GM23338 (cell line): ENCODE data around the gene CNIH3. TPM values are rescaled to one million over a fixed set of nuclear protein-coding genes. Genes with fewer than 3 reads are reported as not detected.

Experiments used
- ATAC-seq: fragments of 200-7000 bp; cut with Tn5 transposase; 3 replicates; pipeline ENCODE4 v1.9.1; 2020
- DNase-seq: peaks from one replicate; pipeline ENCODE4 v3.0.0-alpha.2; 2015; ENCODE audit warnings: low spot score
- H2AFZ ChIP-seq: fragments of 200-600 bp; sonication (generic); 2 replicates; pipeline ENCODE4 v1.8.0; 2016; ENCODE audit warnings: antibody characterized with exemption, mild to moderate bottlenecking, moderate library complexity
- H3F3A ChIP-seq: fragments of 200-600 bp; sonication (generic); replicated peaks from 2 replicates; pipeline ENCODE4 v1.8.0; 2017; ENCODE audit warnings: antibody characterized with exemption, mixed run types, low read depth
- H3K27ac ChIP-seq: fragments of 200-600 bp; sonication (generic); 2 replicates; pipeline ENCODE4 v1.6.1; 2016; ENCODE audit warnings: low read depth
- H3K27me3 ChIP-seq: fragments of 200-600 bp; sonication (generic); 2 replicates; pipeline ENCODE4 v1.8.0; 2016; ENCODE audit warnings: mild to moderate bottlenecking, mixed run types, moderate library complexity; ENCODE audit not compliant: insufficient read depth
- H3K36me3 ChIP-seq: fragments of 200-600 bp; sonication (generic); 2 replicates; pipeline ENCODE4 v1.8.0; 2016; ENCODE audit warnings: mild to moderate bottlenecking; ENCODE audit not compliant: insufficient read depth
- H3K4me1 ChIP-seq: fragments of 200-600 bp; sonication (generic); 2 replicates; pipeline ENCODE4 v1.8.0; 2016; ENCODE audit warnings: mild to moderate bottlenecking, moderate library complexity; ENCODE audit not compliant: insufficient read depth
- H3K4me2 ChIP-seq: fragments of 200-600 bp; sonication (generic); 2 replicates; pipeline ENCODE4 v1.7.1; 2017; ENCODE audit warnings: mixed run types
- H3K4me3 ChIP-seq: fragments of 200-600 bp; sonication (generic); 2 replicates; pipeline ENCODE4 v1.6.1; 2016; ENCODE audit warnings: mixed run types
- H3K79me2 ChIP-seq: fragments of 200-600 bp; sonication (generic); replicated peaks from 2 replicates; pipeline ENCODE4 v1.8.0; 2017; ENCODE audit warnings: mild to moderate bottlenecking; ENCODE audit not compliant: insufficient read depth
- H3K9me2 ChIP-seq: fragments of 200-600 bp; sonication (generic); 2 replicates; pipeline ENCODE4 v1.8.0; 2017; ENCODE audit not compliant: insufficient read depth
- H4K20me1 ChIP-seq: fragments of 200-600 bp; sonication (generic); replicated peaks from 2 replicates; pipeline ENCODE4 v1.8.0; 2017; ENCODE audit warnings: mild to moderate bottlenecking; ENCODE audit not compliant: insufficient read depth
- H3K27ac Mint-ChIP-seq: 2 replicates; pipeline ENCODE4 v1.8.0; 2020; ENCODE audit warnings: inconsistent platforms, mild to moderate bottlenecking, moderate library complexity, mixed read lengths
- H3K27me3 Mint-ChIP-seq: 3 replicates; pipeline ENCODE4 v1.8.0; 2022; ENCODE audit warnings: low read depth, mild to moderate bottlenecking, moderate library complexity, mixed read lengths, inconsistent platforms; ENCODE audit not compliant: insufficient read depth, poor library complexity
- H3K36me3 Mint-ChIP-seq: 3 replicates; pipeline ENCODE4 v1.8.0; 2021; ENCODE audit warnings: low read depth, mild to moderate bottlenecking, inconsistent platforms, moderate library complexity, mixed read lengths
- H3K4me1 Mint-ChIP-seq: 3 replicates; pipeline ENCODE4 v1.8.0; 2020; ENCODE audit warnings: mild to moderate bottlenecking, inconsistent platforms, mixed read lengths
- H3K4me3 Mint-ChIP-seq: 3 replicates; pipeline ENCODE4 v1.8.0; 2021; ENCODE audit warnings: moderate library complexity, mild to moderate bottlenecking, inconsistent platforms, mixed read lengths
- H3K9me3 Mint-ChIP-seq: 3 replicates; pipeline ENCODE4 v1.8.0; 2020; ENCODE audit warnings: moderate library complexity, mild to moderate bottlenecking, inconsistent platforms, mixed read lengths
- CREB1 ChIP-seq: fragments of 250-450 bp; sonication (Bioruptor Pico); IDR thresholded peaks from 2 replicates; pipeline ENCODE4 v1.5.0; 2020; ENCODE audit warnings: low read depth, mild to moderate bottlenecking, moderate library complexity
- CTCF ChIP-seq, 2 experiments: fragments of 200-600 bp in 1 of 2; sonication (generic) in 1 of 2; conservative IDR thresholded peaks; 2 replicates each; pipeline versions ENCODE4 v1.5.1 to v1.6.1; 2016 to 2017; ENCODE audit warnings: antibody characterized with exemption in 2 of 2, low read depth in 2 of 2, mild to moderate bottlenecking in 2 of 2, moderate library complexity in 1 of 2
- ETS1 ChIP-seq: IDR thresholded peaks from 2 replicates; pipeline ENCODE4 v1.6.1; 2016; ENCODE audit warnings: antibody characterized with exemption
- EZH2 ChIP-seq: fragments of 200-600 bp; sonication (generic); IDR thresholded peaks from one replicate; pipeline ENCODE4 v1.8.0; 2017; ENCODE audit warnings: antibody characterized with exemption, mild to moderate bottlenecking, low read depth; ENCODE audit not compliant: unreplicated experiment
- EZH2phosphoT487 ChIP-seq: fragments of 200-600 bp; sonication (generic); IDR thresholded peaks from one replicate; pipeline ENCODE4 v1.8.1; 2018; ENCODE audit warnings: antibody characterized with exemption; ENCODE audit not compliant: unreplicated experiment
- JUNB ChIP-seq: IDR thresholded peaks from one replicate; pipeline ENCODE4 v1.6.1; 2016; ENCODE audit warnings: antibody characterized with exemption; ENCODE audit not compliant: unreplicated experiment
- NANOG ChIP-seq: IDR thresholded peaks from 2 replicates; pipeline ENCODE4 v1.6.1; 2016; ENCODE audit warnings: antibody characterized with exemption, borderline replicate concordance
- POLR2AphosphoS5 ChIP-seq: IDR thresholded peaks from 2 replicates; pipeline ENCODE4 v1.6.1; 2016; ENCODE audit warnings: antibody characterized with exemption, low read depth
- REST ChIP-seq: IDR thresholded peaks from one replicate; pipeline ENCODE4 v1.6.1; 2018; ENCODE audit warnings: antibody characterized with exemption; ENCODE audit not compliant: unreplicated experiment
- STAT1 ChIP-seq: IDR thresholded peaks from one replicate; pipeline ENCODE4 v1.6.1; 2016; ENCODE audit warnings: antibody characterized with exemption; ENCODE audit not compliant: unreplicated experiment
- ZNF114 ChIP-seq: fragments of 250-450 bp; sonication (Bioruptor Pico); IDR thresholded peaks from 2 replicates; pipeline ENCODE4 v1.5.0; 2020; ENCODE audit warnings: mild to moderate bottlenecking, moderate library complexity
- ZNF331 ChIP-seq: fragments of 250-450 bp; sonication (Bioruptor Pico); IDR thresholded peaks from 2 replicates; pipeline ENCODE4 v1.5.0; 2020; ENCODE audit warnings: low read depth, mild to moderate bottlenecking, moderate library complexity
- ZNF462 ChIP-seq: fragments of 250-450 bp; sonication (Bioruptor Pico); IDR thresholded peaks from 2 replicates; pipeline ENCODE4 v1.5.0; 2020; ENCODE audit warnings: mild to moderate bottlenecking, moderate library complexity
- polyA plus RNA-seq: library from polyadenylated mRNA; unstranded; fragments of >200 nt; fragmentation: Nextera tagmentation; extraction: Ambion mirVana; gene quantifications from 2 replicates; pipeline ENCODE4 v1.2.1, GENCODE V29; 2016
- total RNA-seq: library from RNA; depleted of rRNA; stranded (reverse); fragments of >200 nt; shearing (Covaris generic); gene quantifications from 2 replicates; pipeline ENCODE4 v1.2.3, GENCODE V29; 2014

Gene CNIH3
- total and polyA plus RNA-seq, 2 experiments from 2014 or later, result 3.6 to 5.1 TPM

GRCh38 chr1:224785040-224785328, 168.9 kb downstream of the CNIH3 start:
- H3K27me3 ChIP-seq, result peaks cover 13% of the 10 kb centered on the region; the same call in 1 of the 2 replicates
- Mint-ChIP-seq H3K36me3 (no peaks in the 10 kb centered on the region), H3K9me3 (no peaks in the 10 kb centered on the region; the same call in 2 of the 3 replicates), H3K4me3 (no peak overlapping the region), H3K27ac (no peak overlapping the region), H3K27me3 (no peaks in the 10 kb centered on the region), H3K4me1 (peaks cover 26% of the 10 kb centered on the region)
- ATAC-seq (no peak), DNase-seq (no peak)
- H3F3A ChIP-seq, result no peaks in the 10 kb centered on the region; the same call in 1 of the 2 replicates
- H4K20me1 ChIP-seq, result no peaks in the 10 kb centered on the region
- no peaks in the 10 kb centered on the region for H3K79me2 ChIP-seq
- peaks cover 27% of the 10 kb centered on the region for H3K4me1 ChIP-seq
- H3K4me2 ChIP-seq, result no peak overlapping the region
- H3K4me3 ChIP-seq, result no peak overlapping the region
- H3K36me3 ChIP-seq, result no peaks in the 10 kb centered on the region
- TF ChIP-seq EZH2phosphoT487 (no peak), JUNB (no peak), REST (no peak), ZNF114 (CRISPR knock-in tag) (no peak), NANOG (no peak), EZH2 (no peak), CREB1 (CRISPR knock-in tag) (no peak), CTCF (conservative IDR thresholded peaks at IDR 0.05; ENCODE audit: low read depth in 2 of 2) (no peak), ZNF331 (CRISPR knock-in tag) (no peak), ZNF462 (CRISPR knock-in tag) (no peak), POLR2AphosphoS5 (no peak), STAT1 (no peak), ETS1 (no peak)
- no peak overlapping the region for H2AFZ ChIP-seq
- H3K9me2 ChIP-seq, result peaks cover 5% of the 10 kb centered on the region; the same call in 1 of the 2 replicates
- no peak overlapping the region for H3K27ac ChIP-seq
